ENCODE measurements around the gene SLC25A29. TPM values are rescaled to one million over a fixed set of nuclear protein-coding genes. Genes with fewer than 3 reads are reported as not detected.

SLC25A29 gene
- total and polyA plus RNA-seq, 2 of the 13 experiments (the other 11 are each of a cell fraction or from before 2014, with no cell fraction given) = 12.2 to 17.2 TPM

- TF ChIP-seq ZBED4 (CRISPR knock-in tag; IDR thresholded peaks at IDR 0.05; ENCODE audit: borderline replicate concordance) (no peak; the same call in 1 of the 2 replicates), SKI (IDR thresholded peaks at IDR 0.05; ENCODE audit: partially characterized antibody) (no peak), NCOR1 (IDR thresholded peaks at IDR 0.05; ENCODE audit: borderline replicate concordance, low read length) (no peak), ZNF615 (CRISPR knock-in tag; IDR thresholded peaks at IDR 0.05; ENCODE audit: borderline replicate concordance) (no peak), FOXA3 (CRISPR knock-in tag; IDR thresholded peaks at IDR 0.05) (no peak), NFKBIZ (CRISPR knock-in tag; IDR thresholded peaks at IDR 0.05) (0 out of 2 replicates have a peak, but pooled peaks have one; percentile 70), ZNF564 (CRISPR knock-in tag; IDR thresholded peaks at IDR 0.05) (peak; percentile 68; the same call in 1 of the 2 replicates), ATAD3A (CRISPR knock-in tag; IDR thresholded peaks at IDR 0.05) (no peak), ZNF747 (CRISPR knock-in tag; IDR thresholded peaks at IDR 0.05; ENCODE audit: borderline replicate concordance) (no peak; the same call in 1 of the 2 replicates), RFXAP (CRISPR knock-in tag; IDR thresholded peaks at IDR 0.05; ENCODE audit: borderline replicate concordance) (no peak), ZBTB10 (CRISPR knock-in tag; IDR thresholded peaks at IDR 0.05; ENCODE audit: borderline replicate concordance) (peak; percentile 92), HMGXB3 (CRISPR knock-in tag; IDR thresholded peaks at IDR 0.05; ENCODE audit: borderline replicate concordance) (no peak), MTF1 (CRISPR knock-in tag; IDR thresholded peaks at IDR 0.05) (0 out of 2 replicates have a peak, but pooled peaks have one; percentile 59), PBX3 (CRISPR knock-in tag; IDR thresholded peaks at IDR 0.05; ENCODE audit: borderline replicate concordance) (0 out of 2 replicates have a peak, but pooled peaks have one; percentile 47), ZNF501 (CRISPR knock-in tag; IDR thresholded peaks at IDR 0.05) (peak; percentile 70; the same call in 1 of the 2 replicates)
Observed at GRCh38 chr14:100285021-100285912, 21.0 kb downstream of the SLC25A29 start (continued).
